ENCODE data around the gene PPP6R2. TPM values are rescaled to one million over a fixed set of nuclear protein-coding genes. Genes with fewer than 3 reads are reported as not detected.

PPP6R2 gene
- polyA plus RNA-seq, 1 donor from 2014 or later = 85.4 TPM

- H3K36me3 ChIP-seq (ENCODE audit: insufficient read depth, low read length) = no peaks in the 10 kb centered on the region
- H3K4me3 ChIP-seq (ENCODE audit: low read length) = no peak overlapping the region
- no peaks in the 10 kb centered on the region for H3K9me3 ChIP-seq (ENCODE audit: low read length)
- H3K9ac ChIP-seq (ENCODE audit: low read length) = no peak overlapping the region
- peak; percentile 20 for TF ChIP-seq POLR2AphosphoS5 (IDR thresholded peaks at IDR 0.05)
- no peak for TF ChIP-seq CTCF (IDR thresholded peaks at IDR 0.05; ENCODE audit: poor library complexity, severe bottlenecking)
- no peaks in the 10 kb centered on the region for H3K27me3 ChIP-seq (ENCODE audit: insufficient read depth, low read depth, low read length)
- no peaks in the 10 kb centered on the region for H4K20me1 ChIP-seq (ENCODE audit: insufficient read depth)
- no peaks in the 10 kb centered on the region for H3K9me2 ChIP-seq (ENCODE audit: insufficient read depth, low read length)
- H3K4me2 ChIP-seq (ENCODE audit: low read length) = no peak overlapping the region
- H3K27ac ChIP-seq (ENCODE audit: low read length) = no peak overlapping the region
- no peaks in the 10 kb centered on the region for H3F3A ChIP-seq (ENCODE audit: insufficient read depth, low read length, poor library complexity, severe bottlenecking)
- H2AFZ ChIP-seq (ENCODE audit: low read depth, low read length) = no peak overlapping the region
- no peaks in the 10 kb centered on the region for H3K79me2 ChIP-seq (replicated peaks; ENCODE audit: insufficient read depth, low read length)
These were observed 100.1 kb downstream of the PPP6R2 start for GRCh38 chr22:50443197-50443596.

GRCh38 chr22:50443801-50444625 lies 100.9 kb downstream of the PPP6R2 start:
- H3K9ac ChIP-seq (ENCODE audit: low read length) = no peak overlapping the region
- H3K9me3 ChIP-seq (ENCODE audit: low read length) = no peaks in the 10 kb centered on the region
- H3K27ac ChIP-seq (ENCODE audit: low read length) = no peak overlapping the region
- no peak overlapping the region for H2AFZ ChIP-seq (ENCODE audit: low read depth, low read length)
- TF ChIP-seq TAF1 (IDR thresholded peaks at IDR 0.05; ENCODE audit: low read depth) (no peak), POLR2AphosphoS5 (IDR thresholded peaks at IDR 0.05) (peak; percentile 15)
- H3K4me3 ChIP-seq (ENCODE audit: low read length) = no peak overlapping the region
- no peak overlapping the region for H3K4me2 ChIP-seq (ENCODE audit: low read length)
- no peaks in the 10 kb centered on the region for H3K79me2 ChIP-seq (replicated peaks; ENCODE audit: insufficient read depth, low read length)
- H3F3A ChIP-seq (ENCODE audit: insufficient read depth, low read length, poor library complexity, severe bottlenecking) = no peaks in the 10 kb centered on the region
- H3K36me3 ChIP-seq (ENCODE audit: insufficient read depth, low read length) = no peaks in the 10 kb centered on the region
- no peaks in the 10 kb centered on the region for H3K27me3 ChIP-seq (ENCODE audit: insufficient read depth, low read depth, low read length)
- H3K9me2 ChIP-seq (ENCODE audit: insufficient read depth, low read length) = no peaks in the 10 kb centered on the region
- H4K20me1 ChIP-seq (ENCODE audit: insufficient read depth) = no peaks in the 10 kb centered on the region

GRCh38 chr22:50444663-50445062 lies 101.5 kb downstream of the PPP6R2 start:
- no peaks in the 10 kb centered on the region for H4K20me1 ChIP-seq (ENCODE audit: insufficient read depth)
- no peaks in the 10 kb centered on the region for H3K9me3 ChIP-seq (ENCODE audit: low read length)
- no peaks in the 10 kb centered on the region for H3F3A ChIP-seq (ENCODE audit: insufficient read depth, low read length, poor library complexity, severe bottlenecking)
- H3K36me3 ChIP-seq (ENCODE audit: insufficient read depth, low read length) = no peaks in the 10 kb centered on the region
- H3K79me2 ChIP-seq (replicated peaks; ENCODE audit: insufficient read depth, low read length) = no peaks in the 10 kb centered on the region
- no peak overlapping the region for H3K27ac ChIP-seq (ENCODE audit: low read length)
- no peak overlapping the region for H3K4me3 ChIP-seq (ENCODE audit: low read length)
- H3K9me2 ChIP-seq (ENCODE audit: insufficient read depth, low read length) = no peaks in the 10 kb centered on the region
- no peak for TF ChIP-seq REST (IDR thresholded peaks at IDR 0.05; ENCODE audit: borderline replicate concordance)
- TF ChIP-seq POLR2AphosphoS5 (IDR thresholded peaks at IDR 0.05) = peak; percentile 2
- no peak overlapping the region for H2AFZ ChIP-seq (ENCODE audit: low read depth, low read length)
- no peaks in the 10 kb centered on the region for H3K27me3 ChIP-seq (ENCODE audit: insufficient read depth, low read depth, low read length)
- H3K4me2 ChIP-seq (ENCODE audit: low read length) = no peak overlapping the region
- H3K9ac ChIP-seq (ENCODE audit: low read length) = no peak overlapping the region

Measured in neural cell (in vitro differentiated cells).